GM23248 (cell line): Measurements from ENCODE around the gene ARAP3. TPM values are rescaled to one million over a fixed set of nuclear protein-coding genes. Genes with fewer than 3 reads are reported as not detected.

Experiments
- DNase-seq: peaks from one replicate; pipeline ENCODE4 v3.0.0-alpha.2; 2015
- H2AFZ ChIP-seq: fragments of 200-600 bp; sonication (generic); 2 replicates; pipeline ENCODE4 v1.6.1; 2016; ENCODE audit warnings: antibody characterized with exemption
- H3F3A ChIP-seq: fragments of 200-600 bp; sonication (generic); 2 replicates; pipeline ENCODE4 v1.6.1; 2016; ENCODE audit warnings: mild to moderate bottlenecking, antibody characterized with exemption, mixed run types; ENCODE audit not compliant: insufficient read depth
- H3K27ac ChIP-seq: fragments of 200-600 bp; sonication (generic); 2 replicates; pipeline ENCODE4 v1.5.1; 2016; ENCODE audit warnings: mild to moderate bottlenecking
- H3K27me3 ChIP-seq: fragments of 200-600 bp; sonication (generic); replicated peaks from 2 replicates; pipeline ENCODE4 v1.6.1; 2016; ENCODE audit warnings: mild to moderate bottlenecking; ENCODE audit not compliant: insufficient read depth
- H3K36me3 ChIP-seq: fragments of 200-600 bp; sonication (generic); 2 replicates; pipeline ENCODE4 v1.6.1; 2016; ENCODE audit warnings: low read depth, mild to moderate bottlenecking
- H3K4me1 ChIP-seq: fragments of 200-600 bp; sonication (generic); 2 replicates; pipeline ENCODE4 v1.6.1; 2016; ENCODE audit warnings: mild to moderate bottlenecking; ENCODE audit not compliant: insufficient read depth
- H3K4me2 ChIP-seq: fragments of 200-600 bp; sonication (generic); one replicate; pipeline ENCODE4 v1.6.1; 2016; ENCODE audit warnings: mild to moderate bottlenecking; ENCODE audit not compliant: unreplicated experiment
- H3K4me3 ChIP-seq: fragments of 200-600 bp; sonication (generic); 2 replicates; pipeline ENCODE4 v1.5.1; 2016; ENCODE audit warnings: mild to moderate bottlenecking
- H3K79me2 ChIP-seq: fragments of 200-600 bp; sonication (generic); 2 replicates; pipeline ENCODE4 v1.6.1; 2016; ENCODE audit warnings: mild to moderate bottlenecking; ENCODE audit not compliant: insufficient read depth
- H3K9ac ChIP-seq: fragments of 200-600 bp; sonication (generic); 2 replicates; pipeline ENCODE4 v1.6.1; 2016; ENCODE audit warnings: mild to moderate bottlenecking
- H3K9me2 ChIP-seq: fragments of 200-600 bp; sonication (generic); 2 replicates; pipeline ENCODE4 v1.6.1; 2016; ENCODE audit warnings: mixed run types, mild to moderate bottlenecking, moderate library complexity; ENCODE audit not compliant: insufficient read depth
- H3K9me3 ChIP-seq: fragments of 200-600 bp; sonication (generic); one replicate; pipeline ENCODE4 v1.6.1; 2017; ENCODE audit warnings: low read depth
- H4K20me1 ChIP-seq: fragments of 200-600 bp; sonication (generic); 2 replicates; pipeline ENCODE4 v1.6.0; 2016; ENCODE audit not compliant: insufficient read depth
- EZH2 ChIP-seq: fragments of 200-600 bp; sonication (generic); IDR thresholded peaks from 2 replicates; pipeline ENCODE4 v1.6.1; 2018; ENCODE audit warnings: antibody characterized with exemption, mild to moderate bottlenecking; ENCODE audit not compliant: insufficient read depth, poor library complexity, severe bottlenecking
- EZH2phosphoT487 ChIP-seq: fragments of 200-600 bp; sonication (generic); IDR thresholded peaks from 2 replicates; pipeline ENCODE4 v1.6.1; 2018; ENCODE audit warnings: antibody characterized with exemption, moderate library complexity, mild to moderate bottlenecking, low read depth; ENCODE audit not compliant: insufficient read depth
- WGBS, 2 experiments: methylation state at CpG; one replicate each; pipeline ENCODE4 v1.1.6; 2015 to 2017; ENCODE audit warnings: low lambda C conversion rate in 2 of 2, low coverage in 1 of 2; ENCODE audit errors: missing lambda C conversion rate in 2 of 2; 5-methylcytosine and 5-hydroxymethylcytosine counted together
- in situ Hi-C: fragments of 300-500 bp; cut with MboI; formaldehyde crosslinking; loops from 2 replicates; pipeline ENCODE4 v1.15.0; 2020
- polyA plus RNA-seq: library from polyadenylated mRNA; unstranded; fragments of >200 nt; fragmentation: Nextera tagmentation; extraction: Ambion mirVana; gene quantifications from 2 replicates; pipeline ENCODE4 v1.2.1, GENCODE V29; 2016
- total RNA-seq: library from RNA; depleted of rRNA; stranded (reverse); fragments of >200 nt; shearing (Covaris generic); gene quantifications from 2 replicates; pipeline ENCODE4 v1.2.3, GENCODE V29; 2014

ARAP3 gene
- total and polyA plus RNA-seq, 2 experiments from 2014 or later: 2.2 TPM

- H3K9ac ChIP-seq: no peak overlapping the region
- in situ Hi-C loops: no loop called here
- no peaks in the 10 kb centered on the region for H3F3A ChIP-seq
- no peak for DNase-seq
- no peak overlapping the region for H3K4me2 ChIP-seq
- H3K36me3 ChIP-seq: peaks cover 12% of the 10 kb centered on the region; the same call in 1 of the 2 replicates
- H3K27ac ChIP-seq: no peak overlapping the region
- peaks cover 71% of the 10 kb centered on the region for H3K79me2 ChIP-seq
- no peak overlapping the region for H2AFZ ChIP-seq
- H4K20me1 ChIP-seq: no peaks in the 10 kb centered on the region
- H3K4me1 ChIP-seq: peaks cover 9% of the 10 kb centered on the region
- TF ChIP-seq EZH2phosphoT487 (no peak), EZH2 (no peak)
- no peaks in the 10 kb centered on the region for H3K9me2 ChIP-seq
- H3K27me3 ChIP-seq: no peaks in the 10 kb centered on the region
- H3K4me3 ChIP-seq: no peak overlapping the region
- 95 to 100% methylated on average over 2 of the region's 2 CpGs for WGBS, 2 experiments
- no peaks in the 10 kb centered on the region for H3K9me3 ChIP-seq
Observed at GRCh38 chr5:141632650-141633049, 49.4 kb downstream of the ARAP3 start.

GRCh38 chr5:141630570-141631140 is 51.4 kb downstream of the ARAP3 start:
- WGBS, 2 experiments: 96 to 100% methylated on average over 5 of the region's 5 CpGs
- no peak overlapping the region for H3K4me3 ChIP-seq
- H3K9me2 ChIP-seq: no peaks in the 10 kb centered on the region
- no peaks in the 10 kb centered on the region for H3K9me3 ChIP-seq
- H3K27ac ChIP-seq: no peak overlapping the region
- TF ChIP-seq EZH2 (no peak), EZH2phosphoT487 (no peak)
- in situ Hi-C loops: no loop called here
- no peak overlapping the region for H3K9ac ChIP-seq
- no peak overlapping the region for H2AFZ ChIP-seq
- H3K79me2 ChIP-seq: peaks cover 61% of the 10 kb centered on the region
- H3K27me3 ChIP-seq: no peaks in the 10 kb centered on the region
- H3K4me1 ChIP-seq: peaks cover 9% of the 10 kb centered on the region
- H3F3A ChIP-seq: no peaks in the 10 kb centered on the region
- H4K20me1 ChIP-seq: no peaks in the 10 kb centered on the region
- DNase-seq: no peak
- H3K36me3 ChIP-seq: peaks cover 26% of the 10 kb centered on the region; the same call in 1 of the 2 replicates
- H3K4me2 ChIP-seq: no peak overlapping the region

- H3K4me2 ChIP-seq: no peak overlapping the region
- no peaks in the 10 kb centered on the region for H3K27me3 ChIP-seq
- H3K36me3 ChIP-seq: peaks cover 47% of the 10 kb centered on the region
- in situ Hi-C loops: no loop called here
- H3K79me2 ChIP-seq: peaks cover 37% of the 10 kb centered on the region
- H3F3A ChIP-seq: peaks cover 5% of the 10 kb centered on the region
- DNase-seq: no peak
- TF ChIP-seq EZH2 (no peak), EZH2phosphoT487 (no peak)
- H3K27ac ChIP-seq: no peak overlapping the region
- H3K4me1 ChIP-seq: no peaks in the 10 kb centered on the region
- no peaks in the 10 kb centered on the region for H3K9me2 ChIP-seq
- H2AFZ ChIP-seq: no peak overlapping the region
- H3K4me3 ChIP-seq: no peak overlapping the region
- WGBS, 2 experiments: 88 to 93% methylated on average over 6 of the region's 6 CpGs
- H4K20me1 ChIP-seq: no peaks in the 10 kb centered on the region
- no peaks in the 10 kb centered on the region for H3K9me3 ChIP-seq
- no peak overlapping the region for H3K9ac ChIP-seq
Observed at GRCh38 chr5:141628175-141628788, 53.7 kb downstream of the ARAP3 start.

- H3K27me3 ChIP-seq: no peaks in the 10 kb centered on the region
- H3K79me2 ChIP-seq: no peaks in the 10 kb centered on the region
- no peak overlapping the region for H2AFZ ChIP-seq
- no peak overlapping the region for H3K9ac ChIP-seq
- DNase-seq: no peak
- no peaks in the 10 kb centered on the region for H3K9me3 ChIP-seq
- H3K9me2 ChIP-seq: no peaks in the 10 kb centered on the region
- H3K4me2 ChIP-seq: no peak overlapping the region
- no peaks in the 10 kb centered on the region for H4K20me1 ChIP-seq
- peaks cover 26% of the 10 kb centered on the region for H3F3A ChIP-seq
- 43 to 50% methylated on average over 5 of the region's 5 CpGs for WGBS, 2 experiments
- in situ Hi-C loops: no loop called here
- no peaks in the 10 kb centered on the region for H3K4me1 ChIP-seq
- TF ChIP-seq EZH2: no peak
- TF ChIP-seq EZH2phosphoT487: no peak
- no peak overlapping the region for H3K27ac ChIP-seq
- H3K4me3 ChIP-seq: no peak overlapping the region
- H3K36me3 ChIP-seq: peaks cover 53% of the 10 kb centered on the region
Observed at GRCh38 chr5:141623611-141624010, 58.4 kb downstream of the ARAP3 start.

GRCh38 chr5:141623186-141623585 is 58.8 kb downstream of the ARAP3 start:
- TF ChIP-seq EZH2phosphoT487 (no peak), EZH2 (no peak)
- no peak for DNase-seq
- Histone ChIP-seq H3K79me2 (0 out of 2 replicates have a peak, but pooled peaks cover 4% of the 10 kb centered on the region), H4K20me1 (no peaks in the 10 kb centered on the region), H3K4me1 (no peaks in the 10 kb centered on the region), H3K27ac (no peak overlapping the region), H3K9ac (no peak overlapping the region), H3K9me2 (no peaks in the 10 kb centered on the region), H3K27me3 (no peaks in the 10 kb centered on the region), H3K9me3 (no peaks in the 10 kb centered on the region), H3F3A (peaks cover 26% of the 10 kb centered on the region), H3K4me3 (no peak overlapping the region), H3K4me2 (no peak overlapping the region), H2AFZ (no peak overlapping the region), H3K36me3 (peaks cover 53% of the 10 kb centered on the region)
- in situ Hi-C loops: no loop called here
